H1 (cell line): ENCODE measurements around the gene LBR. TPM values are rescaled to one million over a fixed set of nuclear protein-coding genes. Genes with fewer than 3 reads are reported as not detected.

Experiments used
- CTCF ChIA-PET: fragments of 300-600 bp; sonication (Branson Sonifier 250); formaldehyde crosslinking; loops from one replicate; lab custom pipeline; 2021; ENCODE audit not compliant: partially characterized antibody; lab: Charles Lee
- POLR2A ChIA-PET: fragments of 300-600 bp; sonication (Branson Sonifier 250); formaldehyde crosslinking; loops from one replicate; lab custom pipeline; 2021; ENCODE audit warnings: inconsistent platforms; ENCODE audit not compliant: partially characterized antibody; lab: Charles Lee
- DNase-seq, 2 experiments: peaks; one replicate each; pipeline versions ENCODE4 v3.0.0 to v3.0.0-alpha.2; 2010 to 2022; ENCODE audit warnings: low spot score in 2 of 2, low read depth in 1 of 2, mixed read lengths in 1 of 2
- FAIRE-seq: peaks from 2 replicates; lab custom pipeline; 2011; peaks lifted over from hg19 to GRCh38; lab: Jason Lieb, UNC
- H2AFZ ChIP-seq: 2 replicates; pipeline ENCODE4 v1.8.1; 2012; ENCODE audit warnings: low read length, inconsistent platforms
- H2AK5ac ChIP-seq: 2 replicates; pipeline ENCODE4 v1.6.1; 2013; ENCODE audit warnings: low read depth, low read length
- H2BK120ac ChIP-seq: replicated peaks from 2 replicates; pipeline ENCODE3; 2013; ENCODE audit warnings: low read depth, low read length, inconsistent platforms
- H2BK12ac ChIP-seq: 2 replicates; pipeline ENCODE4 v1.6.1; 2013; ENCODE audit warnings: low read depth, low read length
- H2BK15ac ChIP-seq: 2 replicates; pipeline ENCODE4 v1.6.1; 2013; ENCODE audit warnings: low read length
- H2BK20ac ChIP-seq: 2 replicates; pipeline ENCODE4 v1.6.1; 2013; ENCODE audit warnings: low read length
- H2BK5ac ChIP-seq: 2 replicates; pipeline ENCODE4 v1.6.1; 2013; ENCODE audit warnings: low read depth, low read length
- H3K14ac ChIP-seq: 2 replicates; pipeline ENCODE4 v1.6.1; 2013; ENCODE audit warnings: inconsistent platforms; ENCODE audit not compliant: insufficient read length
- H3K18ac ChIP-seq: 2 replicates; pipeline ENCODE4 v1.6.1; 2013; ENCODE audit warnings: low read length; ENCODE audit errors: extremely low read depth
- H3K23ac ChIP-seq: 2 replicates; pipeline ENCODE4 v1.6.1; 2013; ENCODE audit warnings: inconsistent platforms; ENCODE audit not compliant: insufficient read length
- H3K23me2 ChIP-seq: 2 replicates; pipeline ENCODE4 v1.6.1; 2013; ENCODE audit warnings: low read depth, low read length
- H3K27ac ChIP-seq: 2 replicates; pipeline ENCODE4 v1.6.1; 2011; ENCODE audit warnings: low read depth, low read length, inconsistent platforms
- H3K27me3 ChIP-seq, 4 experiments: replicated peaks in 1 of 4; 1 replicate in 1 of 4; 2 replicates in 3 of 4; pipeline versions ENCODE4 v1.6.1 to v1.8.1; 2011 to 2013; ENCODE audit warnings: low read length in 3 of 4, mild to moderate bottlenecking in 3 of 4, inconsistent platforms in 2 of 4, mixed read lengths in 2 of 4, moderate library complexity in 1 of 4; ENCODE audit not compliant: control insufficient read depth in 3 of 4, insufficient read depth in 3 of 4; ENCODE audit errors: extremely low read depth in 1 of 4
- H3K36me3 ChIP-seq, 4 experiments: 2 replicates each; pipeline versions ENCODE4 v1.6.1 to v1.8.1; 2011 to 2013; ENCODE audit warnings: mild to moderate bottlenecking in 4 of 4, low read length in 3 of 4, moderate library complexity in 2 of 4, control low read depth in 1 of 4, inconsistent platforms in 1 of 4; ENCODE audit not compliant: insufficient read depth in 4 of 4, control insufficient read depth in 2 of 4
- H3K4ac ChIP-seq: replicated peaks from 2 replicates; pipeline ENCODE3; 2013; ENCODE audit warnings: low read length, low read depth, mixed read lengths, inconsistent platforms; ENCODE audit not compliant: insufficient read length
- H3K4me1 ChIP-seq, 4 experiments: replicated peaks in 1 of 4; 1 replicate in 1 of 4; 2 replicates in 3 of 4; pipeline versions ENCODE4 v1.6.1 to v1.8.1; 2011 to 2013; ENCODE audit warnings: low read length in 3 of 4, inconsistent platforms in 2 of 4, mixed read lengths in 1 of 4; ENCODE audit not compliant: insufficient read depth in 4 of 4, control insufficient read depth in 3 of 4
- H3K4me2 ChIP-seq, 2 experiments: 2 replicates each; pipeline versions ENCODE4 v1.6.1 to v1.8.1; 2011 to 2013; ENCODE audit warnings: low read depth in 2 of 2, low read length in 2 of 2, control low read depth in 1 of 2, inconsistent platforms in 1 of 2, mild to moderate bottlenecking in 1 of 2; ENCODE audit not compliant: insufficient read depth in 1 of 2
- H3K4me3 ChIP-seq, 4 experiments: fragments of 200-600, 300-600 bp in 1 of 4; sonication (generic), shearing (Covaris generic), sonication (Bioruptor Twin) in 1 of 4; 2 replicates each; pipeline versions ENCODE4 v1.5.1 to v1.8.1; 2011 to 2016; ENCODE audit warnings: low read length in 4 of 4, low read depth in 3 of 4, control low read depth in 2 of 4, inconsistent platforms in 2 of 4, mild to moderate bottlenecking in 2 of 4, mixed read lengths in 1 of 4, moderate library complexity in 1 of 4; ENCODE audit not compliant: insufficient read depth in 2 of 4; ENCODE audit errors: extremely low read depth in 1 of 4
- H3K56ac ChIP-seq: replicated peaks from 2 replicates; pipeline ENCODE3; 2013; ENCODE audit warnings: low read depth, mild to moderate bottlenecking, mixed read lengths, low read length, inconsistent platforms; ENCODE audit not compliant: insufficient read length
- H3K79me1 ChIP-seq: 2 replicates; pipeline ENCODE4 v1.6.1; 2013; ENCODE audit warnings: low read depth, low read length, control low read depth
- H3K79me2 ChIP-seq, 2 experiments: 2 replicates each; pipeline versions ENCODE4 v1.6.1 to v1.8.1; 2012 to 2013; ENCODE audit warnings: low read length in 2 of 2, mild to moderate bottlenecking in 2 of 2, inconsistent platforms in 1 of 2; ENCODE audit not compliant: insufficient read depth in 2 of 2, control insufficient read depth in 1 of 2
- H3K9ac ChIP-seq, 4 experiments: replicated peaks in 1 of 4; 1 replicate in 1 of 4; 2 replicates in 3 of 4; pipeline versions ENCODE4 v1.6.1 to v1.8.1; 2011 to 2013; ENCODE audit warnings: low read depth in 3 of 4, low read length in 3 of 4, control low read depth in 2 of 4, mild to moderate bottlenecking in 2 of 4, moderate library complexity in 2 of 4, inconsistent platforms in 1 of 4; ENCODE audit errors: extremely low read depth in 1 of 4
- H3K9me3 ChIP-seq, 2 experiments: 2 replicates each; pipeline versions ENCODE4 v1.6.1 to v1.8.1; 2012 to 2013; ENCODE audit warnings: mild to moderate bottlenecking in 2 of 2, moderate library complexity in 2 of 2, control low read depth in 1 of 2, inconsistent platforms in 1 of 2, low read depth in 1 of 2, low read length in 1 of 2, mixed read lengths in 1 of 2; ENCODE audit not compliant: insufficient read depth in 2 of 2
- H4K20me1 ChIP-seq, 2 experiments: replicated peaks in 1 of 2; 2 replicates each; pipeline versions ENCODE3 to v1.8.1; 2011 to 2013; ENCODE audit warnings: inconsistent platforms in 2 of 2, low read length in 2 of 2, mild to moderate bottlenecking in 1 of 2; ENCODE audit not compliant: insufficient read depth in 2 of 2, control insufficient read depth in 1 of 2
- H4K5ac ChIP-seq: 2 replicates; pipeline ENCODE4 v1.6.1; 2013; ENCODE audit warnings: low read length, low read depth, mixed read lengths, inconsistent platforms; ENCODE audit not compliant: insufficient read length
- H4K8ac ChIP-seq: 2 replicates; pipeline ENCODE4 v1.8.0; 2013; ENCODE audit warnings: mild to moderate bottlenecking, moderate library complexity, low read length, inconsistent platforms; ENCODE audit not compliant: insufficient read depth; ENCODE audit errors: extremely low read depth
- H4K91ac ChIP-seq: replicated peaks from 2 replicates; pipeline ENCODE3; 2013; ENCODE audit warnings: low read length, mixed read lengths, inconsistent platforms; ENCODE audit not compliant: insufficient read length
- EZH2 ChIP-seq: fragments of 200-600 bp; sonication (generic); IDR thresholded peaks from 2 replicates; pipeline ENCODE4 v1.7.1; 2012; ENCODE audit warnings: low read depth, mild to moderate bottlenecking, moderate library complexity, low read length, inconsistent platforms; ENCODE audit not compliant: severe bottlenecking
- HDAC6 ChIP-seq: IDR thresholded peaks from one replicate; pipeline ENCODE4 v1.7.1; 2012; ENCODE audit warnings: low read depth, mild to moderate bottlenecking, inconsistent platforms, low read length, moderate library complexity
- MAFK ChIP-seq: IDR thresholded peaks from 2 replicates; pipeline ENCODE4 v1.6.1; 2012; ENCODE audit warnings: low read depth, mild to moderate bottlenecking, improper control_type of control experiment, low read length
- RAD21 ChIP-seq, 2 experiments: IDR thresholded peaks in 1 of 2; conservative IDR thresholded peaks in 1 of 2; 2 replicates each; pipeline ENCODE4 v1.6.1; 2011; ENCODE audit warnings: low read depth in 2 of 2, low read length in 2 of 2, improper control_type of control experiment in 1 of 2, inconsistent platforms in 1 of 2, mild to moderate bottlenecking in 1 of 2, moderate library complexity in 1 of 2
- SAP30 ChIP-seq: fragments of 300-600 bp; sonication (generic); IDR thresholded peaks from 2 replicates; pipeline ENCODE4 v1.7.1; 2012; ENCODE audit warnings: low read length, moderate library complexity, mild to moderate bottlenecking, inconsistent platforms; ENCODE audit not compliant: insufficient read depth, insufficient replicate concordance
- SIRT6 ChIP-seq: IDR thresholded peaks from one replicate; pipeline ENCODE4 v1.7.1; 2012; ENCODE audit warnings: low read length, inconsistent platforms
- SRF ChIP-seq: IDR thresholded peaks from 2 replicates; pipeline ENCODE4 v1.6.1; 2011; ENCODE audit warnings: mild to moderate bottlenecking, low read depth, low read length, moderate library complexity
- ZNF274 ChIP-seq: IDR thresholded peaks from 2 replicates; pipeline ENCODE4 v1.7.0; 2012; ENCODE audit warnings: low read length, borderline replicate concordance; ENCODE audit errors: extremely low read depth
- WGBS, 2 experiments: shearing (Covaris generic) in 1 of 2; methylation state at CpG; one replicate each; pipeline versions ENCODE4 v1.1.6 to v1.1.7; 2013 to 2015; ENCODE audit warnings: low lambda C conversion rate in 2 of 2, mixed read lengths in 2 of 2, inconsistent platforms in 1 of 2, low coverage in 1 of 2, missing lambda C conversion rate in 1 of 2; ENCODE audit not compliant: insufficient replicate concordance in 2 of 2, insufficient coverage in 1 of 2, insufficient read length in 1 of 2; ENCODE audit errors: extremely low coverage in 1 of 2, missing lambda C conversion rate in 1 of 2; 5-methylcytosine and 5-hydroxymethylcytosine counted together
- polyA plus RNA-seq, 7 experiments: library from polyadenylated mRNA; depleted of rRNA in 3 of 7; stranded (reverse) in 5 of 7; unstranded in 2 of 7; fragments of >200 nt in 5 of 7; fragments of 200-250 nt in 2 of 7; gene quantifications; 1 replicate in 5 of 7; 2 replicates in 1 of 7; 4 replicates in 1 of 7; pipeline versions ENCODE4 v1.2.1 to v1.2.3, GENCODE V29; 2011 to 2013; ENCODE audit warnings: missing spikeins in 2 of 7, mixed read lengths in 2 of 7
- total RNA-seq: library from RNA; stranded (reverse); fragmentation: NEBNext Ultra II Directional; extraction: Animal tissue kit (Norgen Biotek cat#: 25700); gene quantifications from 2 replicates; pipeline ENCODE4 v1.2.1, GENCODE V29; 2021
- TF ChIP-seq, protein P1 (sequence below): IDR thresholded peaks from 2 replicates; pipeline ENCODE4 v1.6.1; 2012; ENCODE audit warnings: inconsistent platforms

Gene LBR
- total and polyA plus RNA-seq, 2 of the 8 experiments (the other 6 are each of a cell fraction or from before 2014, with no cell fraction given): 32.1 to 89.8 TPM

DNA sequence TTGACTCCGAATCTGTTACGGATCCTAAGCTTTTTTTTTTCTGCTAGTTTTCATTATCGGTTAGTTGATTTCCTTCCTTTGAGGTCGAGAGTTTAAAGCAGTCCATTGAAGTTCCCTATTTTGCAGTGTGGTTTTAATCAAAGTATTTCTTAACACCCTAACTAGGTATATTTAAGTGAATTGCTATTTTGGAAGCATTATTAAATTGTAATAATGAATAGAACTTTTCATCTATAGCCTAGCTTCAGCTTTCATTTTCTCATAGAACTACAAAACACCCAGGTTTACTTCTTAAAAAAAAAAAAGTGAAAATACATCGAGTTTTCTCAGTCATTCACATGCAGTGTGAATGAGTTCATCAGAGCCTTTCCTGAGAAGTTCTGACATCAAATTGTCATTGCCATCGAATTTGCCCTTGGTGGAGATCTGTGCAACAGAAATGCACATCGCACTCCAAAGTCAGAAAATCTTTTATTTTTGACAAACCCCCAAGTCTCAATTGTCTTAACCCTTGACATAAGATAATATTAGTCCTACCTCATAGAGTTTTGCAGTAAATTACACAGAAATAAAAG, 1.1 kb upstream of the LBR start:
- peaks cover 6 to 16% of the 10 kb centered on the region in 2 experiments for H4K20me1 ChIP-seq
- peaks cover 11% of the 10 kb centered on the region for H3K23me2 ChIP-seq
- H3K79me1 ChIP-seq: peaks cover 6% of the 10 kb centered on the region; the same call in 1 of the 2 replicates
- FAIRE-seq: no peak
- H3K4me3 ChIP-seq: peak overlapping the region; percentile 63 to 91 (median 84)
- H2BK15ac ChIP-seq: no peak overlapping the region
- no peak overlapping the region for H3K14ac ChIP-seq
- peak overlapping the region; percentile 82 for H2BK120ac ChIP-seq
- TF ChIP-seq, protein P1, sequence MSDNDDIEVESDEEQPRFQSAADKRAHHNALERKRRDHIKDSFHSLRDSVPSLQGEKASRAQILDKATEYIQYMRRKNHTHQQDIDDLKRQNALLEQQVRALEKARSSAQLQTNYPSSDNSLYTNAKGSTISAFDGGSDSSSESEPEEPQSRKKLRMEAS: no peak
- TF ChIP-seq SRF (no peak), RAD21 (IDR thresholded peaks at IDR 0.05 in 1 of 2, conservative IDR thresholded peaks at IDR 0.05 in 1 of 2; ENCODE audit: low read depth in 2 of 2, low read length in 2 of 2) (no peak), SAP30 (no peak), ZNF274 (no peak), SIRT6 (no peak), EZH2 (no peak), MAFK (no peak), HDAC6 (no peak)
- WGBS, 2 experiments: 35% methylated on average over 7 of the region's 7 CpGs; no CpG with 5 or more reads in 1 of the 2 experiments
- H3K27ac ChIP-seq: 0 out of 2 replicates have a peak overlapping the region, but pooled peaks have one; percentile 70
- H3K4ac ChIP-seq: no peak overlapping the region
- H2BK5ac ChIP-seq: peak overlapping the region; percentile 30; the same call in 1 of the 2 replicates
- ChIA-PET CTCF (interaction anchor here (1.2 to 3.7 kb wide), 2 partner anchors 12 to 110 kb away, joined by 3 to 15 read pairs; no protein-coding TSS in a partner anchor), POLR2A (interaction anchor here (0.6 to 1.6 kb wide), 5 partner anchors 15 to 452 kb away, joined by 3 to 5 read pairs (median 3); no protein-coding TSS in a partner anchor)
- H3K23ac ChIP-seq: no peak overlapping the region
- peak overlapping the region in 3 of 4 experiments; percentile 76 to 84 (median 81); a peak in 6 of 7 replicates for H3K9ac ChIP-seq
- peaks cover 0 to 3% (median 1%) of the 10 kb centered on the region in 4 experiments; a peak in 2 of 7 replicates for H3K27me3 ChIP-seq
- peak overlapping the region; percentile 85 to 87 for H3K4me2 ChIP-seq
- H3K18ac ChIP-seq: no peak overlapping the region; the same call in 1 of the 2 replicates
- H3K56ac ChIP-seq: no peak overlapping the region
- peaks cover 9 to 33% of the 10 kb centered on the region in 2 experiments for H3K79me2 ChIP-seq
- no peak overlapping the region for H4K5ac ChIP-seq
- H3K9me3 ChIP-seq: peaks cover 0 to 10% of the 10 kb centered on the region in 2 experiments; a peak in 3 of 4 replicates
- H3K36me3 ChIP-seq: 0 out of 8 replicates have a peak, but pooled peaks cover 0 to 5% (median 0%) of the 10 kb centered on the region in 4 experiments
- H2BK20ac ChIP-seq: no peak overlapping the region
- H2AFZ ChIP-seq: peak overlapping the region; percentile 58; the same call in 1 of the 2 replicates
- H2AK5ac ChIP-seq: no peak overlapping the region
- no peak overlapping the region for H4K8ac ChIP-seq
- peaks cover 3 to 13% (median 10%) of the 10 kb centered on the region in 4 experiments for H3K4me1 ChIP-seq
- DNase-seq: no peak
- 0 out of 2 replicates have a peak overlapping the region, but pooled peaks have one; percentile 98 for H2BK12ac ChIP-seq
- no peak overlapping the region for H4K91ac ChIP-seq
